Measurements from ENCODE around the gene LHPP.

- TF ChIP-seq CTCF (IDR thresholded peaks at IDR 0.05; ENCODE audit: low read depth, low read length) = no peak
- TF ChIP-seq POLR2A (IDR thresholded peaks at IDR 0.05; ENCODE audit: extremely low read depth, insufficient read length) = no peak
Measured at GRCh38 chr10:124425227-124425962, 36.2 kb upstream of the LHPP start.

Measured in NB4 (cell line).